Neural cell (in vitro differentiated cells): ENCODE measurements around the gene PPP1R9B.

Experiments used
- CTCF ChIP-seq: fragments of 450-650 bp; IDR thresholded peaks from 2 replicates; pipeline ENCODE4 v1.5.1; 2014; ENCODE audit warnings: antibody characterized with exemption, mild to moderate bottlenecking, moderate library complexity; ENCODE audit not compliant: poor library complexity, severe bottlenecking
- POLR2AphosphoS5 ChIP-seq: IDR thresholded peaks from 2 replicates; pipeline ENCODE4 v1.6.1; 2012
- RAD21 ChIP-seq: fragments of 450-650 bp; conservative IDR thresholded peaks from 2 replicates; pipeline ENCODE4 v1.6.1; 2014; ENCODE audit warnings: antibody characterized with exemption, mild to moderate bottlenecking, moderate library complexity
- TAF1 ChIP-seq: IDR thresholded peaks from 2 replicates; pipeline ENCODE4 v1.6.1; 2012; ENCODE audit warnings: low read depth

- TF ChIP-seq POLR2AphosphoS5 (no peak), RAD21 (peak; percentile 51), CTCF (peak; percentile 54), TAF1 (no peak)
These were observed 47.7 kb upstream of the PPP1R9B start for GRCh38 chr17:50198026-50198669.
